Right renal pelvis (tissue), 4 donors: ENCODE data around the gene WDR7. TPM values are rescaled to one million over a fixed set of nuclear protein-coding genes. Genes with fewer than 3 reads are reported as not detected.

Experiments
- DNase-seq, 4 donors: peaks; one replicate each; pipeline ENCODE4 v3.0.0-alpha.2; 2013; ENCODE audit warnings: low read depth in 4 of 4, low spot score in 3 of 4, missing footprints in 1 of 4
- polyA plus RNA-seq, 4 donors: library from polyadenylated mRNA; unstranded; fragments of 120-200 nt; gene quantifications; one replicate each; pipeline ENCODE4 v1.2.1, GENCODE V29; 2013; ENCODE audit not compliant: insufficient read length in 4 of 4

Gene WDR7
- polyA plus RNA-seq, 4 donors, result 11.7 to 16.1 (median 12.4) TPM

- no peak for DNase-seq
Observed at GRCh38 chr18:56789004-56789888, 138.1 kb downstream of the WDR7 start.

- DNase-seq, result no peak
Observed at GRCh38 chr18:56789889-56790180, 138.7 kb downstream of the WDR7 start.

- no peak for DNase-seq
Observed at GRCh38 chr18:56795381-56795780, 144.2 kb downstream of the WDR7 start.

- DNase-seq, result no peak
Observed at GRCh38 chr18:56799756-56800155, 148.6 kb downstream of the WDR7 start.

- DNase-seq, result no peak
Observed at GRCh38 chr18:56803051-56803450, 151.9 kb downstream of the WDR7 start.

- DNase-seq, result no peak
Observed at GRCh38 chr18:56804395-56804794, 153.2 kb downstream of the WDR7 start.

GRCh38 chr18:56807901-56808300 is 156.7 kb downstream of the WDR7 start:
- no peak for DNase-seq

- DNase-seq, result no peak
Observed at GRCh38 chr18:56812674-56813073, 161.5 kb downstream of the WDR7 start.

- no peak for DNase-seq
Observed at GRCh38 chr18:56815926-56816325, 164.8 kb downstream of the WDR7 start.

GRCh38 chr18:56823986-56824565 is 172.9 kb downstream of the WDR7 start:
- no peak for DNase-seq

GRCh38 chr18:56825321-56825720 is 174.2 kb downstream of the WDR7 start:
- no peak for DNase-seq

GRCh38 chr18:56825878-56826277 is 174.7 kb downstream of the WDR7 start:
- no peak for DNase-seq

- DNase-seq, result no peak
Observed at GRCh38 chr18:56831988-56832387, 180.8 kb downstream of the WDR7 start.

GRCh38 chr18:56835331-56835730 is 184.2 kb downstream of the WDR7 start:
- no peak for DNase-seq

GRCh38 chr18:56836173-56836572 is 185.0 kb downstream of the WDR7 start:
- DNase-seq, result no peak

- DNase-seq, result no peak
Observed at GRCh38 chr18:56841836-56842235, 190.7 kb downstream of the WDR7 start.

GRCh38 chr18:56843241-56843640 is 192.1 kb downstream of the WDR7 start:
- no peak for DNase-seq

GRCh38 chr18:56844556-56844955 is 193.4 kb downstream of the WDR7 start:
- no peak for DNase-seq

GRCh38 chr18:56851774-56852173 is 200.6 kb downstream of the WDR7 start:
- DNase-seq, result no peak

- no peak for DNase-seq
Observed at GRCh38 chr18:56853961-56854360, 202.8 kb downstream of the WDR7 start.

GRCh38 chr18:56861244-56861643 is 210.1 kb downstream of the WDR7 start:
- DNase-seq, result no peak

GRCh38 chr18:56869189-56869777 is 218.1 kb downstream of the WDR7 start:
- peak; percentile 12 to 23 (median 18) for DNase-seq
